HL-60 (cell line): ENCODE data around the gene FAM174C.

Source experiments
- CTCF ChIP-seq: IDR thresholded peaks from one replicate; pipeline ENCODE4 v1.5.1; 2011; ENCODE audit warnings: low read length, control low read depth, inconsistent platforms; ENCODE audit not compliant: insufficient read depth
- POLR2AphosphoS5 ChIP-seq: IDR thresholded peaks from 2 replicates; pipeline ENCODE4 v1.6.1; 2012; ENCODE audit warnings: low read depth

- no peak for TF ChIP-seq CTCF
- no peak for TF ChIP-seq POLR2AphosphoS5
Observed at GRCh38 chr19:1235625-1236538, 39.4 kb upstream of the FAM174C start.
